ENCODE measurements around the gene IRF4. TPM values are rescaled to one million over a fixed set of nuclear protein-coding genes. Genes with fewer than 3 reads are reported as not detected.

The IRF4 gene
- total RNA-seq, 1 donor from 2014 or later: 0.04 TPM

DNA sequence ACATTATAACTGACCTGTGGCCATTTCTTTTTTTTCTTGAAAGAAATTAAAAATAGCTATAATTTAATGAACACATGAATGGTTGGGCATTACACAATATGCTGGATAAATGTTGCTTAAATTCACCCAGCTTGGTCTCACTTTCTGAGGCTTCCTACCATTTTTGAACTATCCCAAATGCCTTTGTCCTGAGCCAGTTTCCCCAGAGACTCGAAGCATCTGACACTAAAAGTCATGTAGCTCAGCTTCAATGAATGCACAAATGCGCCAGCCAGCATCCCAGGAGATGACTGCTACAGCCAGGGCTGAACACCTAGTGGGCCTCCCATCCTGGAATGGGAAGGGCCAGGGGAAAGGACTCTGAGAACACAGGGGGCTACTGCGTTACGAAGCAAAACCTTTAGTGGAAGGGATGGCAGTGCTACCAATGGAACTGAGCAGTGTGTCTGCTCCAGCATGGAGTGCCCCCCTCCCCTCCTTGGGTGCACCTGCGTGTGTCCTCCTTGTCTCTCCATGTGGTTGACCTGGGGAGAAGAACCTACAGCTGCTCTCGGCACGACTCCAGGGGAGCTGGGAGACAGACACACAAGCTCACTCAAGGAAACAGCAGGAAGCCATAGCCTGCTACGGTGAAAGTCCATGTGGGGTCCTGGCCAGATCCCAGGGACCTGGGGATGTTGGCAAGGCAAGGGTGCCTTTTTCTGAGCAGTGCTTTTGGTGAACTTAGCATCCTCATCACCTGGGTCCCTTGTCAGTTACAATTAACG is 60.9 kb downstream of the IRF4 start:
- H3K36me3 ChIP-seq (ENCODE audit: control insufficient read depth, insufficient read depth, low read length): no peaks in the 10 kb centered on the region
- H3K4me3 ChIP-seq (ENCODE audit: low read depth, low read length): no peak overlapping the region
- no peaks in the 10 kb centered on the region for H3K27me3 ChIP-seq (ENCODE audit: control insufficient read depth, insufficient read depth, low read length)
- TF ChIP-seq, protein P1, sequence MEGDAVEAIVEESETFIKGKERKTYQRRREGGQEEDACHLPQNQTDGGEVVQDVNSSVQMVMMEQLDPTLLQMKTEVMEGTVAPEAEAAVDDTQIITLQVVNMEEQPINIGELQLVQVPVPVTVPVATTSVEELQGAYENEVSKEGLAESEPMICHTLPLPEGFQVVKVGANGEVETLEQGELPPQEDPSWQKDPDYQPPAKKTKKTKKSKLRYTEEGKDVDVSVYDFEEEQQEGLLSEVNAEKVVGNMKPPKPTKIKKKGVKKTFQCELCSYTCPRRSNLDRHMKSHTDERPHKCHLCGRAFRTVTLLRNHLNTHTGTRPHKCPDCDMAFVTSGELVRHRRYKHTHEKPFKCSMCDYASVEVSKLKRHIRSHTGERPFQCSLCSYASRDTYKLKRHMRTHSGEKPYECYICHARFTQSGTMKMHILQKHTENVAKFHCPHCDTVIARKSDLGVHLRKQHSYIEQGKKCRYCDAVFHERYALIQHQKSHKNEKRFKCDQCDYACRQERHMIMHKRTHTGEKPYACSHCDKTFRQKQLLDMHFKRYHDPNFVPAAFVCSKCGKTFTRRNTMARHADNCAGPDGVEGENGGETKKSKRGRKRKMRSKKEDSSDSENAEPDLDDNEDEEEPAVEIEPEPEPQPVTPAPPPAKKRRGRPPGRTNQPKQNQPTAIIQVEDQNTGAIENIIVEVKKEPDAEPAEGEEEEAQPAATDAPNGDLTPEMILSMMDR (IDR thresholded peaks at IDR 0.05; ENCODE audit: insufficient read depth, low read length, poor library complexity, severe bottlenecking): no peak
- no peak for DNase-seq (ENCODE audit: low read depth)

DNA sequence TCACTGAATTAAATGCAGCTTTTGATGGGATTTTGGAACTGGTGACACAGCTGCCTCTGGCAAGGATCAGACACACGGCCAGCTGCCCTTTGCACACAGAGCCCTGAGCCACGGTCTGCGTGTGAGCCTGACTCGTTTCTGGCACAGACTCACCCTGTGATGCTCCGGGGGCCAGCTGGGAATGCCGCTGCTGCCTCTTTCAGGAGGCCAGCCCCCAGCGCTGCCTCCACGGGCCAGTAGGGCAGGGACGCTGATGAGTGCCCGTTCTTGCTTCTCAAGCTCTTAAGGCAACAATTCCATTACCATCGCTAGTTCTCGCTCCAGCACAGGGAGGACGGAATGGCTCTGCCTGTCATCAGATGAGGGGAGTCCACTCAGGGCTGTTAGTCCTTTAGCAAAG is 61.6 kb downstream of the IRF4 start:
- TF ChIP-seq, protein P1 (IDR thresholded peaks at IDR 0.05; ENCODE audit: insufficient read depth, low read length, poor library complexity, severe bottlenecking): no peak
- H3K4me3 ChIP-seq (ENCODE audit: low read depth, low read length): no peak overlapping the region
- H3K36me3 ChIP-seq (ENCODE audit: control insufficient read depth, insufficient read depth, low read length): no peaks in the 10 kb centered on the region
- DNase-seq (ENCODE audit: low read depth): no peak
- no peaks in the 10 kb centered on the region for H3K27me3 ChIP-seq (ENCODE audit: control insufficient read depth, insufficient read depth, low read length)

GRCh38 chr6:454148-454991 is 62.8 kb downstream of the IRF4 start:
- TF ChIP-seq, protein P1 (IDR thresholded peaks at IDR 0.05; ENCODE audit: insufficient read depth, low read length, poor library complexity, severe bottlenecking): no peak
- Histone ChIP-seq H3K4me3 (ENCODE audit: low read depth, low read length) (no peak overlapping the region), H3K36me3 (ENCODE audit: control insufficient read depth, insufficient read depth, low read length) (no peaks in the 10 kb centered on the region), H3K27me3 (ENCODE audit: control insufficient read depth, insufficient read depth, low read length) (no peaks in the 10 kb centered on the region)
- no peak for DNase-seq (ENCODE audit: low read depth)

DNA sequence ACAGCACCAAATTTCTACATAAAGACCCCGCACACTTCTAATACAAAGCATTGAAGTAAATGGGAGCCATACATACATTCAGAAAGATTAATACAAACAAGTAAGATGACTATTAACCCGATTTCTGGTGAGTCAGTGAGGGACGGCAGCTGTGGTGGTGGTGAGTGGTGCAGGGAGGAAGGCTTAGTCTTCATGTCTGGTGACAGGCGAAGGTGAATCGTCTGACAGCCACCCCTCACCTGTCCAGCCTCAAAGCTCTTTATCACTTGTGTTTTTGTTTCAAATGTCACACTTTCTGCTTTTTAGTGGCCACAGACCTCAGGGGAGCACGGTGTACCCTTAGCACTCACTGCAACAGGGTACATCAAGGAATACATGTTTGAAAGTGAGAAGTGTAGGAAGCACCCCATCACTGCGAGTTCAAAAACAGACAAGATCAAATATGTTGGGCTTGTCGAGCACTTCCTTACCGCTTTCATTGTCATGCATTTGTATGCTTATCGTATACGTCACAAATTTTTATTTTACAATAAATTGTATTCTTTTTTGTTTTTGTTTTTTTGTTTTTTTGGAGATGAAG is 63.5 kb downstream of the IRF4 start:
- TF ChIP-seq, protein P1 (IDR thresholded peaks at IDR 0.05; ENCODE audit: insufficient read depth, low read length, poor library complexity, severe bottlenecking): no peak
- H3K4me3 ChIP-seq (ENCODE audit: low read depth, low read length): no peak overlapping the region
- H3K27me3 ChIP-seq (ENCODE audit: control insufficient read depth, insufficient read depth, low read length): no peaks in the 10 kb centered on the region
- no peaks in the 10 kb centered on the region for H3K36me3 ChIP-seq (ENCODE audit: control insufficient read depth, insufficient read depth, low read length)
- DNase-seq (ENCODE audit: low read depth): no peak

- Histone ChIP-seq H3K4me3 (ENCODE audit: low read depth, low read length) (no peak overlapping the region), H3K36me3 (ENCODE audit: control insufficient read depth, insufficient read depth, low read length) (no peaks in the 10 kb centered on the region), H3K27me3 (ENCODE audit: control insufficient read depth, insufficient read depth, low read length) (no peaks in the 10 kb centered on the region)
- TF ChIP-seq, protein P1 (IDR thresholded peaks at IDR 0.05; ENCODE audit: insufficient read depth, low read length, poor library complexity, severe bottlenecking): no peak
- DNase-seq (ENCODE audit: low read depth): no peak
These were observed 64.3 kb downstream of the IRF4 start for GRCh38 chr6:455835-456234.

Measured in kidney epithelial cell (primary cell).